NB4 (cell line): Measurements from ENCODE around the gene ABCA2.

Experiments used
- DNase-seq: peaks from one replicate; pipeline ENCODE4 v3.0.0; 2010; ENCODE audit warnings: low read depth
- H3K4me3 ChIP-seq: one replicate; pipeline ENCODE4 v1.5.1; 2011; ENCODE audit warnings: mild to moderate bottlenecking, low read depth, low read length, moderate library complexity
- MYC ChIP-seq: IDR thresholded peaks from 2 replicates; pipeline ENCODE4 v1.6.1; 2011; ENCODE audit warnings: low read depth, low read length
- POLR2A ChIP-seq: IDR thresholded peaks from 2 replicates; pipeline ENCODE4 v1.6.1; 2011; ENCODE audit warnings: mild to moderate bottlenecking; ENCODE audit not compliant: insufficient read length; ENCODE audit errors: extremely low read depth
- TF ChIP-seq, protein P1 (sequence below): IDR thresholded peaks from 2 replicates; pipeline ENCODE4 v1.6.1; 2011; ENCODE audit warnings: low read depth, low read length
- TF ChIP-seq, protein P2 (sequence below): IDR thresholded peaks from one replicate; pipeline ENCODE4 v1.5.1; 2012; ENCODE audit warnings: low read depth, low read length

Gene ABCA2

DNA sequence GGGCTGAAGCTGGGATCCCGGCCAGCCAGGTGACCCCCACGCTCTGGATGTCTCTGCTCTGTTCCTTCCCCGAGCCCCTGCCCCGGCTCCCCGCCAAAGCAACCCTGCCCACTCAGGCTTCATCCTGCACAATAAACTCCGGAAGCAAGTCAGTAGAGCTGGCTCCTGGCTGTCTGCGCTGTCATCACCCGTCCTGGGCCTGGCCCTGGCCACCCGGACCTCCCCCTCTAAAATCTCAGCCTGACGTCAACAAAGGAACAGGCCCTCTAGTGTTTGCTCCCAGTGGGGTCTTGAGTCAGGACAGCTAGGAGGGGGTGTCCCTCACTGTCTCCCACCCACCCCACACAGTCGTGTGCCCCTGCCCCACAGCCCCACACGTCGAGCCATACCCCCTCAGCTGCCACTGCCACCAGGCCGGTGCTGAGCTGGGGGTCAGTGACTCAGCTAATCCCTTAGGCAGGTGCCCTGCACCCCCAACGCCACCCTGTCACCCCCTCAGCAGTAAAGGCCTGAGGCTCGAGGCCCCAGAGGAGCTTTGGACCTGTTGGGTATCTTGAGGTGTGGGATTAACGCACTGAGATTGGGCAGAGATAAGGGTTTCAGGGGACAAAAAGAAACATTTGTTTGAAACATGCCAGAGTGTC lies 46.3 kb downstream of the ABCA2 start:
- H3K4me3 ChIP-seq, result no peak overlapping the region
- TF ChIP-seq POLR2A (no peak), MYC (no peak)
- TF ChIP-seq, protein P1, sequence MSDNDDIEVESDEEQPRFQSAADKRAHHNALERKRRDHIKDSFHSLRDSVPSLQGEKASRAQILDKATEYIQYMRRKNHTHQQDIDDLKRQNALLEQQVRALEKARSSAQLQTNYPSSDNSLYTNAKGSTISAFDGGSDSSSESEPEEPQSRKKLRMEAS, result no peak
- TF ChIP-seq, protein P2, sequence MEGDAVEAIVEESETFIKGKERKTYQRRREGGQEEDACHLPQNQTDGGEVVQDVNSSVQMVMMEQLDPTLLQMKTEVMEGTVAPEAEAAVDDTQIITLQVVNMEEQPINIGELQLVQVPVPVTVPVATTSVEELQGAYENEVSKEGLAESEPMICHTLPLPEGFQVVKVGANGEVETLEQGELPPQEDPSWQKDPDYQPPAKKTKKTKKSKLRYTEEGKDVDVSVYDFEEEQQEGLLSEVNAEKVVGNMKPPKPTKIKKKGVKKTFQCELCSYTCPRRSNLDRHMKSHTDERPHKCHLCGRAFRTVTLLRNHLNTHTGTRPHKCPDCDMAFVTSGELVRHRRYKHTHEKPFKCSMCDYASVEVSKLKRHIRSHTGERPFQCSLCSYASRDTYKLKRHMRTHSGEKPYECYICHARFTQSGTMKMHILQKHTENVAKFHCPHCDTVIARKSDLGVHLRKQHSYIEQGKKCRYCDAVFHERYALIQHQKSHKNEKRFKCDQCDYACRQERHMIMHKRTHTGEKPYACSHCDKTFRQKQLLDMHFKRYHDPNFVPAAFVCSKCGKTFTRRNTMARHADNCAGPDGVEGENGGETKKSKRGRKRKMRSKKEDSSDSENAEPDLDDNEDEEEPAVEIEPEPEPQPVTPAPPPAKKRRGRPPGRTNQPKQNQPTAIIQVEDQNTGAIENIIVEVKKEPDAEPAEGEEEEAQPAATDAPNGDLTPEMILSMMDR, result no peak
- no peak for DNase-seq

DNA sequence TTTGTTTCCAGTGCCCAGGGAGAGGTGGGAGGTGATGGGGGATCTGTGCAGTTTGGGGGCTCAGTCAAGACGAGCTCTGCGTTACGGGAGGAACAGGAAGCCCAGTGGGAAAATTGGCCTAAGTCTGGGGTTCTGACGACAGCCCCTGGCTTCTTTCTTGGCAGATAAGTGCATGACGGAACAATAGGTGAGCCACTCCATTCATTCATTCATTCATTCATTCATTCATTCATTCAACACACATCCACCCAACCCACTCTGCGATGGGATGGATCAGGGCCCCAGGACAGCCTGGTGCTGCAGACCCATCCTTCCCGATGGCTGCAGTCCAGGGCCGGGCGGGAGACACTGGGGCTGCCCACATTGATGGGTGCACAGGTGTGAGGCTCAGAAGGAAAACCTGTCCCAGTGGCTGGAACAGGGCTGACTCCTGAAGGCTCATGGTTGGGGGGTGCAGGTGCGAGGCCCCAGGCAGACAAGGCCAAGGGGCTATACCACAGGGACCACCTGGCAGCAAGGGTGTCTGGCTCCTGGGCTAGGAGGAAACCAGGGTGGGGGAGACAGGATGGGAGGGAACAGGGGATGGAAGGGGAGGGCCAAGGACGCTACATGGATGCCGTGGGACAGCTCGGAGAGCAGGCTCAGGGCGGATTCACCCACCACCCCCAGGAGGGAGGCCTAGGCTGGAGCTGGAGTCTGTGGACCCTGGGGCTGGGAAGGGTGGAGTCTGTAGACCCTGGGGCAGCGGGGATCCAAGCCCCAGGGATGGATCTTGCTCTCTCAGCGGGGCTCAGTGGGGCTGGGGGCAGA lies 47.2 kb downstream of the ABCA2 start:
- H3K4me3 ChIP-seq, result no peak overlapping the region
- no peak for TF ChIP-seq POLR2A
- TF ChIP-seq, protein P2, result no peak
- TF ChIP-seq, protein P1, result no peak
- no peak for TF ChIP-seq MYC
- no peak for DNase-seq

DNA sequence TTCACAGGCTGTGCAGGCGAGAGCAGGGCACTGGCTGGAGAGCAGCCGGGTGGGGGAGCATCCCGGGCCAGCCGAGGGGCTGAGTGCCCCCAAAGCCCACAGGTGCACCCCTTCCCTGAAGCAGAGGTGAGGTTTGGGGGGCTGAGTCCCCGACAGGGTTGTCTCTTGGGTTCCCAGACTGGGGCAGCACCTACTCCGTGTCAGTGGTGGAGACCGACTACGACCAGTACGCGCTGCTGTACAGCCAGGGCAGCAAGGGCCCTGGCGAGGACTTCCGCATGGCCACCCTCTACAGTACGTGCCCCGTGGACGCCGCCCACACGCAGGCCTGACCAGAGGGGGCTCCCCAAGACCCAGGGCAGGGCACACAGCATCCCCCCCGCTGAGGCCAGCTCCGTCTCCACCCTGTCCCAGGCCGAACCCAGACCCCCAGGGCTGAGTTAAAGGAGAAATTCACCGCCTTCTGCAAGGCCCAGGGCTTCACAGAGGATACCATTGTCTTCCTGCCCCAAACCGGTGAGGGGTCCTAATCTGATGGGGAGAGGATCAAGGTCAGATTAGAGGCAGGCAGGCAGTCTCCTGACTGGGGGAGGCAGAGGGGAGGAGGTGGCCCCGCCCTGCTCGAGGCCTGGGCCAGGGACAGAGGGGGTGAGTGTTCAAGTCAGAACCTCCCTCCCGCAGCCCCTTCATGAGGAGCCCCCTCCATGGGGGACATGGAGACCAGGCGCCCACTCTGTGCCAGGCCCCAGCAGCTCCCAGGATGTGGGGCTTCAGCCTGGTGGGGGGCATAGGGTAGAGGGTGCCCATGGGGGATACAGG lies 48.1 kb downstream of the ABCA2 start:
- TF ChIP-seq POLR2A (no peak), MYC (no peak)
- TF ChIP-seq, protein P2, result no peak
- TF ChIP-seq, protein P1, result no peak
- H3K4me3 ChIP-seq, result no peak overlapping the region
- DNase-seq, result no peak

DNA sequence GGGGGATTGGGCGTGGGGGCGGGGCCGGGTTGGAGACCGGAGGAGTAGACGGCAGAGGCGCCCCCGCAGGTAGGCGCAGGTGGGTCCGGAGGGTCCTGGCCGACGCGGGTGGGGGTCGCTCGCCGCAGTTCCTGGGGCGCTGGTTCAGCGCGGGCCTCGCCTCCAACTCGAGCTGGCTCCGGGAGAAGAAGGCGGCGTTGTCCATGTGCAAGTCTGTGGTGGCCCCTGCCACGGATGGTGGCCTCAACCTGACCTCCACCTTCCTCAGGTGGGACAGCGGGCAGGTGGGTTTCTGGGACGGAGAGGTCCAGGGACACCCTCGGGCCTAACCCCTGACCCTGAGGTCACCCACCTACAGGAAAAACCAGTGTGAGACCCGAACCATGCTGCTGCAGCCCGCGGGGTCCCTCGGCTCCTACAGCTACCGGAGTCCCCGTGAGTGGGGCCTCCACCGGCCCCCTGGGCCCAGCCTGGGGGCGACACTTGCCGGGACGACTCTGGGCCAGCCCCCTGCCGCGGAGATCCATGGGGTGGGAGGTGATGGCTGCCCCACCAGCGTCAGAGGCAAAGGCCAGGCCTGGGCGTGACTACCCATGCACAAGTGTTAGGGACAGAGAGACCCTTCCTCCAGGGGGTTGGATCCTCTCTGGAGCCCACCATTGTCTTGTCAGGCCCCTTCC lies 49.0 kb downstream of the ABCA2 start:
- TF ChIP-seq, protein P1, result no peak
- no peak for TF ChIP-seq MYC
- H3K4me3 ChIP-seq, result no peak overlapping the region
- no peak for DNase-seq

DNA sequence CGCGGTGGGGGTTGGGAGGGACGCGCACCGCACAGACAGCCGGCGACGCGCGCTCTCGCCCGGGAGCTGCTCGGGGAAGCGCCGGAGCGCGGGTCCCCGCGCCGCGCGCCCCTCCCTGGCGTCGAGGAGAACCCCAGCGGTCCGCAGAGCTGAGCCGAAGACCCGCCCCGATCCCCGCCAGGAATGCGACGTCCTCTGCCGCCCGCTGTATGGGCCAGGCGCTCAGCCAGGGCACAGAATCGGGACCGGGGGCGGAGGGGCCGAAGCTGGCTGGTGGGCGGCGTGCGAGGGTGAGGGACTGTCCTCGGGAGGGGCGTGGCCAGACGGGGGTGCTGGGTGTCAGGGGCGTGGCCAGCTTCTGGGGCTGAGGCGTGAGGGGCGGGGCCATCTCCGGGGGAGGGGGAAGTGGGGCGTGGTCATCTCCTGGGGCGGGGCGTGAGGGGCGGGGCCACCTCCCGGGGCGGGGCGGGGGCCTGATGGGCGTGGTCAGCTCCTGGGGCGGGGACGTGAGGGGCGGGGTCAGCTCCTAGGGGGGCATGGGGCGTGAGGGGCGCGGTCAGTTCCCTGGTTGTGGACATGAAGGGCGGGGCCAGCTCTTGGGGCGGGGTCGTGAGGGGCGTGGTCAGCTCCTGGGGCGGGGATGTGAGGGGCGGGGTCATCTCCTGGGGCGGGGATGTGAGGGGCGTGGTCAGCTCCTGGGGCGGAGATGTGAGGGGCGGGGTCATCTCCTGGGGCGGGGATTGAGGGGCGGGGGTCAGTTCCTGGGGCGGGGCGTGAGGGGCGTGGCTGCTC lies 49.8 kb downstream of the ABCA2 start:
- TF ChIP-seq, protein P1, result no peak
- TF ChIP-seq, protein P2, result no peak
- TF ChIP-seq POLR2A (no peak), MYC (no peak)
- DNase-seq, result no peak
- H3K4me3 ChIP-seq, result no peak overlapping the region
